NCI-H526 (cell line): Measurements from ENCODE around the gene PELI3.

Experiments
- DNase-seq, 2 experiments: peaks; one replicate each; lab custom pipeline; 2025; lab: John Stamatoyannopoulos, UW

Gene PELI3

DNA sequence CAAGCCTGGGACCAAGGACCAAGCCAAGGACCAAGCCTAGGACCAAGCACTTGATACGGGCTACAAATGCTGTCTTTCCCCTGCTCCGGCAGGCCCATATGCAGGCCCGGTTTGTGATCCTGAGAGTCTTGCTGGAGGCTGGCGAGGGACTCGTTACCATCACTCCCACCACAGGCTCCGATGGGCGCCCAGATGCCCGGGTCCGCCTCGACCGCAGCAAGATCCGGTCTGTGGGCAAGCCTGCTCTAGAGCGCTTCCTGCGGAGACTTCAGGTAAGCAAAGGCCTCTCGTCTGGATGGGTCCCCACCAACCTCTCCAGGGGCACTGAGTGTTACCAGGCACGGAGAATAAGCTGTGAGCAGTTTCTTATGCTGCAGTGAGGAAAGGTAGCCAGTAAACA, 30.5 kb downstream of the PELI3 start:
- no peak for DNase-seq

DNA sequence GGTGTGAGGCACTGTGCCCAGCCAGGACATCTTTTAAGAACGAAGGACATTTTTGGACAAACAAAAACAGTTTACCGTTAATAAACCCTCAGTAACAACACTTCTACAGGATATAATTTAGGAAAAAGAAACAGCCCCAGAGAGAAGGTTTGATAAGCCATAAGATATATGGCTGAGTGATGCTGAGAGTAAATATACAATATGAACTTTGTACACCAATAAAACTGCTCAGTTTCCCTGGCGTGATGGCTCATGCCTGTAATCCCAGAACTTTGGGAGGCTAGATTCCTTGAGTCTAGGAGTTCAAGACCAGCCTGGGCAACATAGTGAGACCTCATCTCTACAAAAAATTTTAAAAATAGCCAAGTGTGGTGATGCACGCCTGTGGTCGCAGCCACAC, 31.8 kb downstream of the PELI3 start:
- DNase-seq = no peak

DNA sequence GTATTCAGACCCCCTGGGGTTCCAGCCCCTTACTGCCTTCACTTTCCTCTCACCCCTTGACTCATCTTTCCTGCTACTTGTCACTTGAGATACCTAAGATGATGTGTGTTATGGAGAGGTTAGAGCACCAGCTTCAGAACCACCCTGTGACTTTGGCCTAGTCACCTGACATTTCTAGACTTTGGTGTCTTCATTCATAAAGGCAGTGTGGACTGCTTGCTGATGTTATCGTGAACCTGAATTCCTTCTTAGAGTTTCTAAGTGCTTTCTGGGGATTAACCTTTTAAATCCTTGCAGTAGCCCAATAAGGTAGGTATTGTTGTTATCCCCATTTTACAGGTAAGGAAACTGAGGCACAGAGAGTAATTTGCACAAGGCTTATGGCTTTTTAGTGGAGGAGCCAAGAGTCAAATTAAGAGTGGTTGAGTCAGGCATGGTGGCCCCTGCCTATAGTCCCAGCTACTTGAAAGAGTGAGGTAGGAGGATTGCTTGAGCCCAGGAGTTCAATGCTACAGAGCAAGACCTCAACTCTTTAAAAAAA, 38.6 kb downstream of the PELI3 start:
- DNase-seq = no peak

DNA sequence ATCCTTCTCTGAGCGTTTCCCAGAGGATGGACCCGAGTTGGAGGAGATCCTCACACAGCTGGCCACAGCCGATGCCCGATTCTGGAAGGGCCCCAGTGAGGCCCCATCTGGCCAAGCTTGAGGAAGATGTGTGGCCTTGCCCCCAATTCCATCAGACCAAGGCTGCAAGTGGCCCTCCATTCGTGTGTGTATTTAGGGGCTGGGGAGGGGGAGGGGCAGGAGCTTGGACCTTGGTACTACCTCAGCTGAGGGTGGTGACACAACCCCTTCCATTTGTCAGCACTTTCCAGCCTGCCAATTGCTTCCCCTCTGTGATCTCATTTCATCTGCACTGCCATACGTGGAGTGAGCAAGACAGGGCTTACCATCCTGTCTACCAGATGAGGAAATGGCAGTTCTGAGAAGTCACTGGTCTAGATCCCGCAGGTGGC, 42.4 kb downstream of the PELI3 start:
- no peak for DNase-seq

DNA sequence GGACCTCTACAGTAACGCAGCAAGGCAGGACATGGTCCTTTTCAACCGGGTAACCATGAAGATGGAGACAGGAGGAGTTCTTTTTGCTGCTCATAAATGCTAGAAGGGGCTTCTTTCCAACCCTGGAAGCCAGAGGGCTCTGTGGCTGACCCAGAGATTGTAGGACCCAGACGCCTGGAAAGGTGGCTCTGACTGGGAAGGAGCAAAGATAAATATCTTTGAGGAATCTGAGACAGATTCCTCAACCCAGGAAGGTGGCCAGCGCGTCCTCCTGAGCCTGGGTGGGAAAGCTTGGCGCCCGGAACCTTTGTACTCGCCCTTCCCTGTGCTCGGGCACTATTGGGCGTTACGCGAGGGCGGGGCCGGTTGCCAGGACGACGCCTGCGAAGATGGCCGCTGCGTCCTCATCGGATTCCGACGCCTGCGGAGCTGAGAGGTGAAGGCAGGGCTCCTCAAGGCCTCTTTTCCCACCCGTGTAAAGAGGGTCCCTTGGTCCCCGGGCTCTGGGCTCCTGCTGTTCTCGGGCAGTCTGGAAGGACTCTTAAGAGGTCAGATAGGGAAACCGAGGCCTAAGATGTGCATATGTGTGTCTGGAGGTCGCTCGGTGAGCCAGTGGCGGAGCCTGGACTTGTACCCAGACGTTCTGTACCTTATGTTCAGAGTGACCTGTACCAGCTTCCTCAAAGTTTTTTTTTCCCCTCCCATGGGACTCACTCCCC, 43.7 kb downstream of the PELI3 start, which contains the start of gene BBS1:
TSS of gene BBS1 (plus strand) at position 365 of the 719 bp plus-strand sequence. CDS start at position 390, 25 bp downstream.
- peak; percentile 66 to 92 for DNase-seq

DNA sequence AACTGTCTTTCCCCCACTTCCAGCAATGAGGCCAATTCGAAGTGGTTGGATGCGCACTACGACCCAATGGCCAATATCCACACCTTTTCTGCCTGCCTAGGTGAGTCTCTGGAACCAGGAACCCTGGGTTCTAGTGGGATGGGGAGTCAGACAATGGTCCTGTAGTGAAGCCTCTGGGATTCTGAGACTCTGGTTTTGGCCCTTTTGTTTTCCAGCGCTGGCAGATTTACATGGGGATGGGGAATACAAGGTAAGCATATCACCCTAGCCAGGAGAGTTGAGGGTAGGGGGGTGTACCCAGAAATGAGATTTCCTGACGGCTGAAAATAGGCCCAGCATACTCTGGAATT, 44.3 kb downstream of the PELI3 start:
- no peak for DNase-seq

DNA sequence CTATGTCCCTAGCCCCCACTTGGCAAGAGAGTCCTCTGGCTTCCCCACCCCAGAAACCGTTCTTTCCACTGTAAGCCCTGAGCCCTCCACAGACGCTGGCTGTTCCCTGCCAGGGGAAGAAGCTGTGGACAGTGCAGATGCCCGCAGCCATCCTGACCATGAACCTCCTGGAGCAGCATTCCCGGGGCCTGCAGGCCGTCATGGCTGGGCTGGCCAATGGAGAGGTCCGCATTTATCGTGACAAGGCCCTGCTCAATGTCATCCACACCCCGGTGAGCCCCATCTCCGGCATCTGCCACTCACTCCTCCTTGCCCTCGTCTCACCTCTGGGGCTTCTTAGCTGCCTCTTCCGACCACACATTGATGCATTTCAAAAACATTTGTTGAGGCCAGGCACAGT, 56.9 kb downstream of the PELI3 start:
- DNase-seq = no peak

DNA sequence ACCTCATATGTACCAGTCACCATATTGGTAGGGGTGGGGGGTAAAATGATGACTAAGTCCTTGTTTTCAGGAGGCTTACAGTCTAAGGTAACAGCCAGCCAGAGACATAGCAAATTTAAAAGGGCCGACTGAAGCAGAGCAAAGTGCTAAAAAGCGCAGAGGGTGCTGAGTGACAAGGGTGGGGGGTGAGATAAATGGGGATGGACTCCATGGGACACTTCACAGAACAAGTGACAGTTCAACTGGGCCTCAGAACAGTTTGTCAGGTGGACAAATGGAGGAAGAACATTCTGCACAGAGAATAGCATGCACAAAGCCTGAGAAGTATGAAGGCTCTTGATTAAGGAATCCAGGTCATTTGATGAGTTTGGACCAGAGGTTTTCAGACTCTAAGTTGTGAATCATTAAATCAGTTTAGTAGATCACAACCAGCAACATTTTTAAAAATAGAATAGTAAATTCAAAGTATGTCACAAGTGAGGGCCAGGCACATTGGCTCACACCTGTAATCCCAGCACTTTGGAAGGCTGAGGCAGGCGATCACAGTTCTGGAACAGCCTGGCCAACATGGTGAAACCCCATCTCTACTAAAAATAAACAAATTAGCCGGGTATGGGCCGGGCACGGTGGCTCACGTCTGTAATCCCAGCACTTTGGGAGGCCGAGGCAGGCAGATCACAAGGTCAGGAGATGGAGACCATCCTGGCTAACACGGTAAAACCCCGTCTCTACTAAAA, 57.8 kb downstream of the PELI3 start:
- DNase-seq = no peak
